Thoracic aorta (tissue), 2 donors: ENCODE results near the gene TPRN. TPM values are rescaled to one million over a fixed set of nuclear protein-coding genes. Genes with fewer than 3 reads are reported as not detected.

Experiments used
- ATAC-seq: fragments of 150-250 bp; one replicate; pipeline ENCODE4 v1.8.0; 2017; ENCODE audit warnings: low read depth; ENCODE audit not compliant: insufficient number of reproducible peaks, low FRiP score
- DNase-seq: peaks from one replicate; pipeline ENCODE4 v3.0.0-alpha.2; 2020; ENCODE audit warnings: low spot score
- H3K27ac ChIP-seq, 2 donors: fragments of 200-600 bp; sonication (generic); 1 replicate in 1 of 2; 2 replicates in 1 of 2; pipeline ENCODE4 v1.5.1; 2016; ENCODE audit warnings: mild to moderate bottlenecking in 2 of 2, moderate library complexity in 2 of 2
- H3K27me3 ChIP-seq: fragments of 200-600 bp; sonication (generic); replicated peaks from 2 replicates; pipeline ENCODE4 v1.6.0; 2016; ENCODE audit warnings: mild to moderate bottlenecking; ENCODE audit not compliant: insufficient read depth
- H3K36me3 ChIP-seq: fragments of 200-600 bp; sonication (generic); one replicate; pipeline ENCODE4 v1.5.1; 2016
- H3K4me1 ChIP-seq, 2 donors: fragments of 200-600 bp; sonication (generic); 1 replicate in 1 of 2; 2 replicates in 1 of 2; pipeline versions ENCODE4 v1.5.1 to v1.6.0; 2016; ENCODE audit warnings: low read depth in 2 of 2, mild to moderate bottlenecking in 1 of 2; ENCODE audit not compliant: control insufficient read depth in 1 of 2
- H3K4me3 ChIP-seq: fragments of 200-600 bp; sonication (generic); 2 replicates; pipeline ENCODE4 v1.5.1; 2016; ENCODE audit warnings: mild to moderate bottlenecking
- H3K9me3 ChIP-seq: fragments of 200-600 bp; sonication (generic); 2 replicates; pipeline ENCODE4 v1.5.1; 2016
- total RNA-seq, 2 donors: library from RNA; depleted of rRNA; stranded (reverse); fragments of >200 nt; gene quantifications; one replicate each; pipeline versions ENCODE4 v1.1.0 to v1.2.3, GENCODE V29; 2016
- TF ChIP-seq, protein P1 (sequence below): fragments of 200-600 bp; sonication (generic); IDR thresholded peaks from one replicate; pipeline ENCODE4 v1.5.1; 2019; ENCODE audit warnings: antibody characterized with exemption

TPRN gene
- total RNA-seq, 2 donors from 2014 or later = 4.7 to 5.6 TPM

DNA sequence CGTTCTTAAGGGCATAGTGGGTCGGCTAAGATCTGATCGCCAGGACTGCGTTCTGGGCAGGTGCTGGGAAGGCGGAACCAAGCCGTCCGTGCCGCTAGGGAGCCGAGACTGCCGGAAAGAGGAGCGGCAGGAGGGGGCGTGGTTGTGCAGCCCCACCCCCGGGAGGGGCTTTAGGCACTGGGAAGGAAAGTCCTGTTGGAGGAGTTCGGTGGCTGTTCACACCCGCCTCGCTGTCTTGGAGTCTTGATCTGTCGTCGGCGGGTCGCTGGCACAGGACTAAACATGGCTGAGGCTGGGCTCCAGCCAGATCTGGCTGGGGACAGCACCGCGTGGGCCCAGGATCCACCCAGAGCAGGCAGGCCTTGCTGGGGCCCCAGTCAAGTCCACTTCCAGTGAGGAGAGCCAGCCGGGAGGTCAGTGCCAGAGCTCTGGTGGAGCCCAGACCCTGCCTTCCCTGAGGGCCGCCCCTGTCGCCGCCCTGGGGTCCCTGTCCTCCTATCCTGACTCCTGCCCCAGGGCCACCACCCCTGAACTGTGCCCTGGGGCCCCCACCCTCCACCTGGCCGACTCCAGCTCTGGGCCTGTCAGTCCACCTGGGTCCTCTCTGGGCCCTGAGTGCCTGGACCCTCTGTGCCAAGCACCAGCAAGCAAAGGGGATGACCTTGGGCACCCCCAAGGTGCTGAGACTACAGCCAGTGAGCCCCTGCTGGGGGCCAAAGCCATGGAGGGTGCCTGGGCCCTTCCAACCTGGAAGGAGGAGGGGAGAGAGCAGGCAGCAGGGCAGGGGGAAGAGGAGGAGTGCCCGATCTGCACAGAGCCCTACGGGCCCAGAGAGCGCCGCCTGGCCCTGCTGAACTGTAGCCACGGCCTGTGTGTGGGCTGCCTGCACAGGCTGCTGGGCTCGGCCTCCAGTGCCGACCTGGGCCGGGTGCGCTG lies 17.0 kb upstream of the TPRN start:
- DNase-seq = no peak
- no peak for ATAC-seq
- H3K27ac ChIP-seq = no peak overlapping the region
- H3K36me3 ChIP-seq = no peaks in the 10 kb centered on the region
- H3K4me1 ChIP-seq = peaks cover 3 to 7% of the 10 kb centered on the region in 2 donors
- H3K4me3 ChIP-seq = no peak overlapping the region
- no peaks in the 10 kb centered on the region for H3K9me3 ChIP-seq
- TF ChIP-seq, protein P1, sequence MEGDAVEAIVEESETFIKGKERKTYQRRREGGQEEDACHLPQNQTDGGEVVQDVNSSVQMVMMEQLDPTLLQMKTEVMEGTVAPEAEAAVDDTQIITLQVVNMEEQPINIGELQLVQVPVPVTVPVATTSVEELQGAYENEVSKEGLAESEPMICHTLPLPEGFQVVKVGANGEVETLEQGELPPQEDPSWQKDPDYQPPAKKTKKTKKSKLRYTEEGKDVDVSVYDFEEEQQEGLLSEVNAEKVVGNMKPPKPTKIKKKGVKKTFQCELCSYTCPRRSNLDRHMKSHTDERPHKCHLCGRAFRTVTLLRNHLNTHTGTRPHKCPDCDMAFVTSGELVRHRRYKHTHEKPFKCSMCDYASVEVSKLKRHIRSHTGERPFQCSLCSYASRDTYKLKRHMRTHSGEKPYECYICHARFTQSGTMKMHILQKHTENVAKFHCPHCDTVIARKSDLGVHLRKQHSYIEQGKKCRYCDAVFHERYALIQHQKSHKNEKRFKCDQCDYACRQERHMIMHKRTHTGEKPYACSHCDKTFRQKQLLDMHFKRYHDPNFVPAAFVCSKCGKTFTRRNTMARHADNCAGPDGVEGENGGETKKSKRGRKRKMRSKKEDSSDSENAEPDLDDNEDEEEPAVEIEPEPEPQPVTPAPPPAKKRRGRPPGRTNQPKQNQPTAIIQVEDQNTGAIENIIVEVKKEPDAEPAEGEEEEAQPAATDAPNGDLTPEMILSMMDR = no peak
- H3K27me3 ChIP-seq = no peaks in the 10 kb centered on the region

DNA sequence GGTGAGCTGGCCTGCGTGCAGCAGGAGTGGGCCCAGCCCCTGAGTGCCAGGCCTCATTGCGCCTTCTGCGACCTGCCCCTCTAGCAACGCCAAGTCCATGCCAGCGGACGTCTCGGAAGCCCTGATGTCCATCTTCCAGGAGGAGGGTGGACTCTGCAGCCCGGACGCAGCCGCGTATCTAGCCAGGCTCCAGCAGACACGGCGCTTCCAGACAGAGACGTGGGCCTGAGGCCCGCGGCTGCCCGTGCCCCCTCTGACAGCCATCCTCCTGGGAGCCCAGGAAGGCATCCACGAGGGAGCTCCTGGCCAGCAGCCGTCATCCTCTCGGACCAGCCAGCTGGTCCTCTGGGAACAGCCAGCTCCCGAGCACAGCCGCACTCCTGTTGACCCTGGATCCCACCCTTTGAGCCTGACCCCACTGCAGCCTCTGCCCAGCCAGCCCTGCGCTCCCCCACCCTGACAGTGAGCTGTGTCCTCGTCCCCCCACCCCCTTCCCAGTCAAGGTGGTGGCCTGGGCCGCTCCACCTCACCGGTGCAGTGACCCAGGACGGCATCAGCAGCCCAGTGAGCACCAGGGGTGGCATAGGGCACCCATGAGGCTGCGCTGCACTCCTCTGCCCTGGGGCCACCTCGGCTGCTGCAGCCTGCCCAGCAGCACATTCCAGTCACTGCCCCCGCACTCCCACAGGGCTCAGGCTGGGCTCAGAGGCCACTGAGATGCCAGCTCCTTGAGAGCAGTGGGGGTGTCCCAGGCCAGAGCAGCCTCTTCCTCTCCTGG lies 15.8 kb upstream of the TPRN start:
- no peak for ATAC-seq
- Histone ChIP-seq H3K27ac (no peak overlapping the region), H3K27me3 (no peaks in the 10 kb centered on the region), H3K9me3 (no peaks in the 10 kb centered on the region), H3K4me3 (no peak overlapping the region), H3K36me3 (no peaks in the 10 kb centered on the region), H3K4me1 (no peaks in the 10 kb centered on the region)
- no peak for DNase-seq
- TF ChIP-seq, protein P1 = no peak

DNA sequence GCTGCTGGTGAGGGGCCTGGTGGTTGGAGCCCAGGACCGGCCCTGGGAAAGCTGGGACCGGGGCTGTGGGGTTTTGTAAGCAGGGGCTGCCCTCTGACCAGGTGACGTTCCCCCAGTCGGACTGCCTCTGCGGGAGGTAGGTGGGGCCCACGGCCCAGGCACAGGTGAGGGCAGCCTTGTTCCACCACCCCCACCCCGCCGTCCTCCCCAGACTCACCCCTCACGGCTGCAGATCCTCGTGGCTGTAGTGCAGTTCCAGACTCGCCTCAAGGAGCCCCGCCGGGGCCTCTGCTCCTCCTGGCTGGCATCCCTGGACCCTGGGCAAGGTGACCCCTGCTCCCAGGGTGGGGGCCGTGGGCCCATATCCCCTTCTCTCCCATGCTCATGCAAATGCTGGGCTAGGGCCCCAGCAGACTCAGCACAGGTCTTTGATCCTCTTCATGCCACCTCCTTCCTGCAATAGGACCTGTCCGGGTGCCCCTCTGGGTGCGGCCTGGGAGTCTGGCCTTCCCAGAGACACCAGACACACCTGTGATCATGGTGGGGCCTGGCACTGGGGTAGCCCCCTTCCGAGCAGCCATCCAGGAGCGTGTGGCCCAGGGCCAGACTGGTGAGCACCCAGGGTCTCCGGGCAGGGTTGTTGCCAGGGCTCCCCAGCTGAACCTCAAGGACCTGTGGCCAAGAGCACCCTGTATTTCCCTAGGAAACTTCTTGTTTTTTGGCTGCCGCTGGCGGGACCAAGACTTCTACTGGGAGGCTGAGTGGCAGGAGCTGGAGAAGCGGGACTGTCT lies 14.8 kb upstream of the TPRN start:
- H3K36me3 ChIP-seq = no peaks in the 10 kb centered on the region
- TF ChIP-seq, protein P1 = no peak
- no peaks in the 10 kb centered on the region for H3K4me1 ChIP-seq
- H3K27ac ChIP-seq = no peak overlapping the region
- no peak for DNase-seq
- H3K9me3 ChIP-seq = no peaks in the 10 kb centered on the region
- H3K27me3 ChIP-seq = no peaks in the 10 kb centered on the region
- no peak overlapping the region for H3K4me3 ChIP-seq
- no peak for ATAC-seq

DNA sequence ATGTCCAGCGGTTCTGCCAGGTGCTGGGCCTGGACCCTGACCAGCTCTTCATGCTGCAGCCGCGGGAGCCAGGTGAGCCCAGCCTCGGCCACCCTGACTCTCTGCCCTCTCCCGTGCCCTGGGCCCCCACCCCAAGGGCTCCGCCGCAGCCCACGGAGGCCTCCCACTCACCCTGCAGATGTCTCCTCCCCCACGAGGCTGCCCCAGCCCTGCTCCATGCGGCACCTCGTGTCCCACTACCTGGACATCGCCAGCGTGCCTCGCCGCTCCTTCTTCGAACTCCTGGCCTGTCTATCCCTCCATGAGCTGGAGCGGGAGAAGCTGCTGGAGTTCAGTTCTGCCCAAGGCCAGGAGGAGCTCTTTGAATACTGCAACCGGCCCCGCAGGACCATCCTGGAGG lies 14.1 kb upstream of the TPRN start:
- H3K36me3 ChIP-seq = no peaks in the 10 kb centered on the region
- TF ChIP-seq, protein P1 = no peak
- no peaks in the 10 kb centered on the region for H3K9me3 ChIP-seq

More for the DNA sequence above, 14.1 kb upstream of the TPRN start:
- Histone ChIP-seq H3K4me3 (no peak overlapping the region), H3K4me1 (no peaks in the 10 kb centered on the region), H3K27ac (no peak overlapping the region), H3K27me3 (no peaks in the 10 kb centered on the region)
- no peak for ATAC-seq
- DNase-seq = no peak
